Measurements from ENCODE around the gene ESPN.
A peak's percentile ranks its signal among the peaks of the same experiment; 100 is the strongest.

Gene ESPN

GRCh38 chr1:6410248-6410893, 14.2 kb upstream of the ESPN start:
- TF ChIP-seq CTCF (IDR thresholded peaks at IDR 0.05; ENCODE audit: borderline replicate concordance, insufficient read depth, low read depth, low read length), result no peak
- H3K4me3 ChIP-seq (ENCODE audit: low read depth, low read length), result no peak overlapping the region

- no peak overlapping the region for H3K4me3 ChIP-seq (ENCODE audit: low read depth, low read length)
- TF ChIP-seq CTCF (IDR thresholded peaks at IDR 0.05; ENCODE audit: borderline replicate concordance, insufficient read depth, low read depth, low read length), result no peak
These were observed 11.7 kb upstream of the ESPN start for GRCh38 chr1:6412896-6413295.

- TF ChIP-seq CTCF (IDR thresholded peaks at IDR 0.05; ENCODE audit: borderline replicate concordance, insufficient read depth, low read depth, low read length), result peak; percentile 76
- no peak overlapping the region for H3K4me3 ChIP-seq (ENCODE audit: low read depth, low read length)
These were observed 10.1 kb upstream of the ESPN start for GRCh38 chr1:6414443-6414844.

GRCh38 chr1:6414881-6415626, 9.5 kb upstream of the ESPN start:
- no peak for TF ChIP-seq CTCF (IDR thresholded peaks at IDR 0.05; ENCODE audit: borderline replicate concordance, insufficient read depth, low read depth, low read length)
- no peak overlapping the region for H3K4me3 ChIP-seq (ENCODE audit: low read depth, low read length)

GRCh38 chr1:6416295-6416656, 8.3 kb upstream of the ESPN start:
- no peak for TF ChIP-seq CTCF (IDR thresholded peaks at IDR 0.05; ENCODE audit: borderline replicate concordance, insufficient read depth, low read depth, low read length)
- no peak overlapping the region for H3K4me3 ChIP-seq (ENCODE audit: low read depth, low read length)

- no peak for TF ChIP-seq CTCF (IDR thresholded peaks at IDR 0.05; ENCODE audit: borderline replicate concordance, insufficient read depth, low read depth, low read length)
- H3K4me3 ChIP-seq (ENCODE audit: low read depth, low read length), result no peak overlapping the region
These were observed 7.7 kb upstream of the ESPN start for GRCh38 chr1:6416906-6417305.

Measured in GM12875 (cell line).